Kidney glomerular epithelial cell (primary cell): ENCODE data around the gene CEP41.

Source experiments
- DNase-seq: peaks from one replicate; lab custom pipeline; 2025; lab: John Stamatoyannopoulos, UW

The CEP41 gene

DNA sequence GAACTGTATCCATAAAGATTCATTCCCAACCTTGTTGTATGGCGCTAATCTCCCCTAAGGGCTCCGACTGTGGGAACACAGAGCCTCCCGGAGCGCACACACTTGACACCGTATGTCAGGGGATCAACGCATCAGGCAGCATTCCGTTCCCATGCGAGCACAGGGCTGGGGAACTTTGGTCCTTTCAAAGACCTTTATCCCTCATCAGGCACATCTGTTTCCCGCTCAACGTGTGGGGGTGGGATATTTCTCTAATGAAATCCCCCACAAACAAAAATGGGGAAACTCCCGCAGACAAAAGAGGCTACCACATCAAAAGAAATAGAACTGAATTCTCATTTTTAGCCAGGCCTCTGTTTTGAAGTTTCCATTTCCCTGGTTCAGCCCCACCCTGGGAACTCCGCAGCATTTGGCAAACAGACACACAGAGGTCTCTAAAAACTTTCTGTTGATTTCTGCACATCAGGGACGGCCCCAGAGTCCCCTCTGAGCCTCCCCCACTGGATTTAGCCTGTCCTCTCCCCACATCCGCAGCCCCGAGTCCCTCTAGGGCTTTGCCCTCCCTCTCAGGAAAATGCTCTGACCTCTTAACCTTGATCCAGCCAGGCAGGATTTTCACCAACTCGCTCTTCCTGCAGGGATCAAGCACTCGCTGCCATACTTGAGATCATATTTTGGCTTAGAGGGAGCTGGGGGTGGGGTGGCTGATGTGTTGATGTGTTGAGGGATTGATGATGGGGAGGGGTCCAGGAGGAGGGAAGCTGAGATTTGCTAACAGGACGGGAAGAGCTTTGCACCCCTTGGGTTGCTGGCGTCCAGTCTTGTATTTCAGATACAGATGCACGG, 89.6 kb downstream of the CEP41 start:
- no peak for DNase-seq

DNA sequence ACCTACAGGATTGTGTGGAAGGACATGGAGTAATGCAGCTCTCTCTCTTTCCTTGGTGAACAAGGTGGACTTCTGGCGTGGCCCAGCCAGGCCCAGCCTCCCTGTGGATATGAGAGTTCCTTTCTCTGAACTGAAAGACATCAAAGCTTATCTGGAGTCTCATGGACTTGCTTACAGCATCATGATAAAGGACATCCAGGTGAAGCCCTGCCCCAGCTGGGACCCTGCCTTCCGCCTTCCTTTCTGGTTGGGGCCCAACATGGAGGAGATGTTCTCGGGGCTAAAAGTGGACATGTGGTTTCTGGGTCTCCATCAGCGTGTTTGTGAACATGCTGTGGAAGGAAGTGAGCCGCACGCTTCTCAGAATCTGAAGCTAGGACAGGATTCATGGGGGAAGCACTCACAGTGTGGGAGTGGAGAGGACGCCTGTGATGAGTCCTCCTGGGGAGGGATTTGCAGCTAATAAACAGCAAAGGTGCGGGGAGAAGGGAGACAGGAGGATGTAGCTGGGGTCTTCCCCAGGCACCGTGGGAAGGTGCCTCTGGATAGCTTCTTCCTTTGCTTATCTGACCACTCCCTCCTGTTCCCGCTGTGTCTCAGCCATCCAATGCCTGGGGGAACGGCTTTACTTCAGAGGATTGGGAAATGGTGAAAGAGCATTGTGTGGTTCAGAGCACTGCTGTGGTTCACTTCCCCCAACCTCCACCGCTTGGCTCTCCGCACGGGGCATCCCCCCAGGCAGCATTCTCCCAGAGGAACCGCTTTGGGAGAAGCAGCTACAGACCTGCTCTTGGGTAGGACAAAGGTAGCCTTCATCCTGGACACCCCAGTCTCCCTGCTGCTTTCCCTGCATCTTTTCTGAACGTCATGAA, 90.7 kb downstream of the CEP41 start:
- no peak for DNase-seq

DNA sequence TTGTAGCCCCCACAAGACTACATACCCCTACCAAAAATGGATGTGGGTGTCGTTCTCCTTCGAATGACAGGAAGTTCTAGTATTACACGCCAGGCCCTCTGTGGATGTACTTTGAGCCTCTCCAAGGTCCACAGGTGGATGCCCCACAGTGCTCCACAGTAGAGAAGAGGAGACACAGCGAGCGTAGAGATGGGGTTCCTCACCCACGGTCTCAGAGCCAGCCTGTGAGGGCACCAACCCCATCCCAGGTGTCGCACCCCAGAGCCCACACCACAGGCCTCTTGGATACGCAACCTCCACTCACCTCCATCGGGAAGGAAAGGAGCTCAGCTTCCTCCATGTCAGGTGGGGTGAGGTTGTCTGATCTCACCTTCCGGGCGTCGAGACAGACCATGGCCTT, 93.9 kb downstream of the CEP41 start:
- no peak for DNase-seq

- DNase-seq = no peak
These were observed 94.5 kb downstream of the CEP41 start for GRCh38 chr7:130346177-130346905.

- DNase-seq = no peak
These were observed 95.1 kb downstream of the CEP41 start for GRCh38 chr7:130345725-130346124.

DNA sequence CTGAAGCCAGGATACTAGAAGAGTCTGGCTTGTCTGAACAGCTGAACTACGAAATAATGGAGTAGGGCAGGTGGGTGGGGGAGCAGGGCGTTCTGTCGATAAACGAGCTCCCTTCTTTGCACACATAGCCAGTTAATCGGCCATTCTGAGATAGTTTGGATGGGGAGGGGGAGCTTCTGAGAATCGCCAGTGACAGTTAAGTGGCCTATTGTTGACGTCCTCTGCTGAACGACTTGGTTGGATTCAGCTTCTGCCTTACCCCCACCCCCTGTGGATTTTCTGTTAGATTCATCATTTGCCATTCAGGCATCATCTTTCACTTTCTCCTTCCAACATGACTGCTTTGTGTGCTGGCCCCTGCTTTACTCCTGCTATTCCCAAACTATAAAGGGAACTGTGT, 95.7 kb downstream of the CEP41 start:
- no peak for DNase-seq

GRCh38 chr7:130344271-130344866, 96.4 kb downstream of the CEP41 start, which contains the start of gene CPA5:
CPA5 (plus strand) TSS chr7:130344816; CDS start chr7:130346486, 1,670 bp downstream.
- DNase-seq = no peak
